Natural killer cell (primary cell): ENCODE results near the gene NCOA3. TPM values are rescaled to one million over a fixed set of nuclear protein-coding genes. Genes with fewer than 3 reads are reported as not detected.

Source experiments
- ATAC-seq, 3 donors: fragments of 150-1000 bp in 2 of 3; fragments of 200-7000 bp in 1 of 3; cut with Tn5 transposase; 1 replicate in 1 of 3; 2 replicates in 2 of 3; pipeline ENCODE4 v1.10.0; 2021; ENCODE audit warnings: mild to moderate bottlenecking in 2 of 3, moderate library complexity in 2 of 3
- DNase-seq, 2 donors: peaks; one replicate each; pipeline versions ENCODE4 v3.0.0 to v3.0.0-alpha.2; 2013 to 2021; ENCODE audit warnings: mixed read lengths in 1 of 2
- H3K27ac ChIP-seq: one replicate; pipeline ENCODE4 v1.5.1; 2013; ENCODE audit warnings: mild to moderate bottlenecking, low read length
- H3K27me3 ChIP-seq: one replicate; pipeline ENCODE4 v1.6.1; 2013; ENCODE audit warnings: low read length; ENCODE audit not compliant: control insufficient read depth, insufficient read depth
- H3K36me3 ChIP-seq: one replicate; pipeline ENCODE4 v1.6.1; 2013; ENCODE audit warnings: low read length; ENCODE audit not compliant: control insufficient read depth, insufficient read depth
- H3K4me1 ChIP-seq: one replicate; pipeline ENCODE4 v1.6.1; 2013; ENCODE audit warnings: low read length; ENCODE audit not compliant: control insufficient read depth, insufficient read depth
- H3K4me3 ChIP-seq: one replicate; pipeline ENCODE4 v1.5.1; 2013; ENCODE audit warnings: low read length
- H3K9me3 ChIP-seq: one replicate; pipeline ENCODE4 v1.6.1; 2013; ENCODE audit warnings: low read length; ENCODE audit not compliant: control insufficient read depth, insufficient read depth
- H3K27ac Mint-ChIP-seq, 2 donors: one replicate each; pipeline ENCODE4 v1.8.0; 2022; ENCODE audit warnings: mild to moderate bottlenecking in 2 of 2, mixed read lengths in 2 of 2, moderate library complexity in 1 of 2
- H3K27me3 Mint-ChIP-seq, 2 donors: one replicate each; pipeline ENCODE4 v1.8.0; 2022; ENCODE audit warnings: low read depth in 2 of 2, mixed read lengths in 2 of 2
- H3K36me3 Mint-ChIP-seq: one replicate; pipeline ENCODE4 v1.8.0; 2022; ENCODE audit warnings: mixed read lengths
- H3K4me1 Mint-ChIP-seq, 2 donors: one replicate each; pipeline ENCODE4 v1.8.0; 2022; ENCODE audit warnings: mixed read lengths in 2 of 2
- H3K4me3 Mint-ChIP-seq: one replicate; pipeline ENCODE4 v1.8.0; 2022; ENCODE audit warnings: mild to moderate bottlenecking, moderate library complexity, mixed read lengths
- H3K9me3 Mint-ChIP-seq, 2 donors: one replicate each; pipeline ENCODE4 v1.8.0; 2022; ENCODE audit warnings: mixed read lengths in 2 of 2
- CTCF ChIP-seq: fragments of 200-600 bp; IDR thresholded peaks from one replicate; pipeline ENCODE4 v1.8.0; 2022; ENCODE audit warnings: antibody characterized with exemption
- WGBS: methylation state at CpG from one replicate; pipeline ENCODE4 v1.1.7; 2013; ENCODE audit warnings: missing lambda C conversion rate; ENCODE audit not compliant: insufficient coverage; 5-methylcytosine and 5-hydroxymethylcytosine counted together
- intact Hi-C: fragments of 100-400 bp; cut with micrococcal nuclease; formaldehyde crosslinking; loops from one replicate; pipeline ENCODE4 v1.14.2; 2022
- total RNA-seq, 4 donors: library from RNA; stranded (reverse); fragments of 120-200 nt in 1 of 4; gene quantifications; one replicate each; pipeline versions ENCODE4 v1.2.3 to v1.2.4, GENCODE V29; 2013 to 2022

The NCOA3 gene
- total RNA-seq, 3 donors from 2014 or later (not counting 1 experiment from before 2014, with no cell fraction given) = 44.3 to 63.3 (median 57.8) TPM

- intact Hi-C loops = no loop called here
- Mint-ChIP-seq H3K9me3 (no peaks in the 10 kb centered on the region), H3K4me1 (no peaks in the 10 kb centered on the region), H3K27ac (no peak overlapping the region), H3K36me3 (no peaks in the 10 kb centered on the region), H3K4me3 (no peak overlapping the region), H3K27me3 (peaks cover 15 to 20% of the 10 kb centered on the region in 2 donors)
- TF ChIP-seq CTCF = no peak
- H3K27me3 ChIP-seq = no peaks in the 10 kb centered on the region
- no peak for DNase-seq
- peaks cover 8% of the 10 kb centered on the region for H3K9me3 ChIP-seq
- no peak for ATAC-seq
- no peak overlapping the region for H3K27ac ChIP-seq
- no peak overlapping the region for H3K4me3 ChIP-seq
- no peaks in the 10 kb centered on the region for H3K4me1 ChIP-seq
- no peaks in the 10 kb centered on the region for H3K36me3 ChIP-seq
Measured at GRCh38 chr20:47691625-47692024, 189.9 kb downstream of the NCOA3 start.

- H3K27ac Mint-ChIP-seq = no peak overlapping the region
- Histone ChIP-seq H3K27ac (no peak overlapping the region), H3K4me3 (no peak overlapping the region), H3K4me1 (no peaks in the 10 kb centered on the region), H3K27me3 (no peaks in the 10 kb centered on the region), H3K36me3 (no peaks in the 10 kb centered on the region), H3K9me3 (peaks cover 8% of the 10 kb centered on the region)
- DNase-seq (no peak), ATAC-seq (no peak)
- H3K4me3 Mint-ChIP-seq = no peak overlapping the region
- peaks cover 13 to 15% of the 10 kb centered on the region in 2 donors for H3K27me3 Mint-ChIP-seq
- WGBS = 92% methylated on average over 21 of the region's 21 CpGs
- TF ChIP-seq CTCF = no peak
- no peaks in the 10 kb centered on the region for H3K9me3 Mint-ChIP-seq
- intact Hi-C loops = no loop called here
- no peaks in the 10 kb centered on the region for H3K4me1 Mint-ChIP-seq
- no peaks in the 10 kb centered on the region for H3K36me3 Mint-ChIP-seq
Measured at GRCh38 chr20:47694021-47694818, 192.5 kb downstream of the NCOA3 start.

GRCh38 chr20:47696856-47697255 lies 195.2 kb downstream of the NCOA3 start:
- peaks cover 3 to 11% of the 10 kb centered on the region in 2 donors for H3K27me3 Mint-ChIP-seq
- DNase-seq = no peak
- no peak overlapping the region for H3K4me3 Mint-ChIP-seq
- H3K36me3 Mint-ChIP-seq = no peaks in the 10 kb centered on the region
- Histone ChIP-seq H3K27me3 (no peaks in the 10 kb centered on the region), H3K4me3 (no peak overlapping the region), H3K9me3 (no peaks in the 10 kb centered on the region), H3K4me1 (no peaks in the 10 kb centered on the region), H3K27ac (no peak overlapping the region), H3K36me3 (no peaks in the 10 kb centered on the region)
- no peak overlapping the region for H3K27ac Mint-ChIP-seq
- H3K4me1 Mint-ChIP-seq = no peaks in the 10 kb centered on the region
- no peaks in the 10 kb centered on the region for H3K9me3 Mint-ChIP-seq
- intact Hi-C loops = no loop called here
- WGBS = 92% methylated on average over 11 of the region's 11 CpGs
- no peak for TF ChIP-seq CTCF
- no peak for ATAC-seq

GRCh38 chr20:47698142-47698541 lies 196.5 kb downstream of the NCOA3 start:
- H3K27me3 ChIP-seq = no peaks in the 10 kb centered on the region
- no peaks in the 10 kb centered on the region for H3K9me3 Mint-ChIP-seq
- H3K27me3 Mint-ChIP-seq = peaks cover 0 to 6% of the 10 kb centered on the region in 2 donors
- no peak for DNase-seq
- intact Hi-C loops = no loop called here
- no peaks in the 10 kb centered on the region for H3K4me1 Mint-ChIP-seq
- H3K36me3 ChIP-seq = no peaks in the 10 kb centered on the region
- no peak overlapping the region for H3K4me3 ChIP-seq
- WGBS = 90% methylated on average over 6 of the region's 6 CpGs
- no peak for ATAC-seq
- no peaks in the 10 kb centered on the region for H3K4me1 ChIP-seq
- H3K4me3 Mint-ChIP-seq = no peak overlapping the region
- no peaks in the 10 kb centered on the region for H3K9me3 ChIP-seq
- H3K27ac ChIP-seq = no peak overlapping the region
- H3K36me3 Mint-ChIP-seq = no peaks in the 10 kb centered on the region
- no peak overlapping the region for H3K27ac Mint-ChIP-seq
- TF ChIP-seq CTCF = no peak
